Measurements from ENCODE around the gene MRTFB. TPM values are rescaled to one million over a fixed set of nuclear protein-coding genes. Genes with fewer than 3 reads are reported as not detected.

The MRTFB gene
- total RNA-seq, 1 experiment from 2014 or later: 90.5 TPM

- no peak for ATAC-seq
- ChIA-PET CTCF (no interaction called here), POLR2A (no interaction called here)
- no peak for DNase-seq (ENCODE audit: low read depth, low spot score)
- Histone ChIP-seq H3K4me3 (ENCODE audit: low read depth in 2 of 2, low read length in 2 of 2) (no peak overlapping the region), H3K27ac (ENCODE audit: low read length) (no peak overlapping the region), H3K27me3 (ENCODE audit: control insufficient read depth, insufficient read depth, low read length) (no peaks in the 10 kb centered on the region), H3K36me3 (ENCODE audit: control insufficient read depth, insufficient read depth, low read length) (peaks cover 11% of the 10 kb centered on the region), H3K4me1 (ENCODE audit: control insufficient read depth, insufficient read depth, low read length) (no peaks in the 10 kb centered on the region), H3K9me3 (ENCODE audit: control insufficient read depth, insufficient read depth, low read depth, low read length) (no peaks in the 10 kb centered on the region)
- intact Hi-C loops (cut with micrococcal nuclease; ENCODE audit: unreplicated experiment) (no loop called here), in situ Hi-C loops (cut with HindIII; ENCODE audit: low pct_unique_long_range_greater_than_20kb, low sequenced_read_pairs) (loop anchor here (25.0 kb wide), 1 partner anchor 301 kb away; no protein-coding TSS in a partner anchor)
- no TSS peak for BruUV-seq (replicated peaks)
- no peak for TF ChIP-seq CTCF (IDR thresholded peaks at IDR 0.05)
These were observed 167.6 kb downstream of the MRTFB start for GRCh38 chr16:14238756-14239155.

GRCh38 chr16:14239791-14240190 lies 168.7 kb downstream of the MRTFB start:
- DNase-seq (ENCODE audit: low read depth, low spot score) (no peak), ATAC-seq (no peak)
- Histone ChIP-seq H3K9me3 (ENCODE audit: control insufficient read depth, insufficient read depth, low read depth, low read length) (no peaks in the 10 kb centered on the region), H3K36me3 (ENCODE audit: control insufficient read depth, insufficient read depth, low read length) (peaks cover 11% of the 10 kb centered on the region), H3K4me3 (ENCODE audit: low read depth in 2 of 2, low read length in 2 of 2) (no peak overlapping the region), H3K27me3 (ENCODE audit: control insufficient read depth, insufficient read depth, low read length) (no peaks in the 10 kb centered on the region), H3K4me1 (ENCODE audit: control insufficient read depth, insufficient read depth, low read length) (no peaks in the 10 kb centered on the region), H3K27ac (ENCODE audit: low read length) (no peak overlapping the region)
- in situ Hi-C loops (cut with HindIII; ENCODE audit: low pct_unique_long_range_greater_than_20kb, low sequenced_read_pairs): loop anchor here (25.0 kb wide), 1 partner anchor 302 kb away; no protein-coding TSS in a partner anchor
- BruUV-seq (replicated peaks): no TSS peak
- intact Hi-C loops (cut with micrococcal nuclease; ENCODE audit: unreplicated experiment): loop anchor here (10.0 kb wide), 2 partner anchors 285 to 315 kb away; partner anchors contain the start of gene ERCC4
- no peak for TF ChIP-seq TCF7L2 (IDR thresholded peaks at IDR 0.05; ENCODE audit: low read depth, low read length)
- ChIA-PET POLR2A (no interaction called here), CTCF (no interaction called here)

GRCh38 chr16:14240219-14240843 lies 169.2 kb downstream of the MRTFB start:
- H3K9me3 ChIP-seq (ENCODE audit: control insufficient read depth, insufficient read depth, low read depth, low read length): no peaks in the 10 kb centered on the region
- H3K27me3 ChIP-seq (ENCODE audit: control insufficient read depth, insufficient read depth, low read length): no peaks in the 10 kb centered on the region
- in situ Hi-C loops (cut with HindIII; ENCODE audit: low pct_unique_long_range_greater_than_20kb, low sequenced_read_pairs): loop anchor here (25.0 kb wide), 1 partner anchor 303 kb away; no protein-coding TSS in a partner anchor
- no peak overlapping the region for H3K27ac ChIP-seq (ENCODE audit: low read length)
- H3K36me3 ChIP-seq (ENCODE audit: control insufficient read depth, insufficient read depth, low read length): peaks cover 9% of the 10 kb centered on the region
- intact Hi-C loops (cut with micrococcal nuclease; ENCODE audit: unreplicated experiment): loop anchor here (10.0 kb wide), 2 partner anchors 284 to 316 kb away; partner anchors contain the start of gene ERCC4
- peak; percentile 60; the same call in 1 of the 2 replicates for ATAC-seq
- H3K4me1 ChIP-seq (ENCODE audit: control insufficient read depth, insufficient read depth, low read length): no peaks in the 10 kb centered on the region
- no peak for DNase-seq (ENCODE audit: low read depth, low spot score)
- POLR2A ChIA-PET: no interaction called here
- CTCF ChIA-PET: no interaction called here
- BruUV-seq (replicated peaks): no TSS peak
- H3K4me3 ChIP-seq (ENCODE audit: low read depth in 2 of 2, low read length in 2 of 2): no peak overlapping the region
- no peak for TF ChIP-seq SIN3A (IDR thresholded peaks at IDR 0.05; ENCODE audit: borderline replicate concordance, insufficient read depth, low read depth, low read length)
- TF ChIP-seq TCF7L2 (IDR thresholded peaks at IDR 0.05; ENCODE audit: low read depth, low read length): no peak
- no peak for TF ChIP-seq CTCF (IDR thresholded peaks at IDR 0.05)
- no peak for TF ChIP-seq POLR2AphosphoS5 (IDR thresholded peaks at IDR 0.05; ENCODE audit: low read depth, low read length)
- TF ChIP-seq REST (IDR thresholded peaks at IDR 0.05; ENCODE audit: insufficient read depth in 1 of 2, low read depth in 2 of 2, low read length in 1 of 2): no peak
